Hepatic stellate cell (primary cell): Measurements from ENCODE around the gene AP3B1.
"Not testable (repeated sequence)": the region's sequence is repeated elsewhere in the genome, so short reads cannot be mapped to it uniquely, and the experiment has no call there.

Experiments used
- DNase-seq: peaks from one replicate; pipeline ENCODE4 v3.0.0; 2011; ENCODE audit warnings: low spot score

Gene AP3B1

DNA sequence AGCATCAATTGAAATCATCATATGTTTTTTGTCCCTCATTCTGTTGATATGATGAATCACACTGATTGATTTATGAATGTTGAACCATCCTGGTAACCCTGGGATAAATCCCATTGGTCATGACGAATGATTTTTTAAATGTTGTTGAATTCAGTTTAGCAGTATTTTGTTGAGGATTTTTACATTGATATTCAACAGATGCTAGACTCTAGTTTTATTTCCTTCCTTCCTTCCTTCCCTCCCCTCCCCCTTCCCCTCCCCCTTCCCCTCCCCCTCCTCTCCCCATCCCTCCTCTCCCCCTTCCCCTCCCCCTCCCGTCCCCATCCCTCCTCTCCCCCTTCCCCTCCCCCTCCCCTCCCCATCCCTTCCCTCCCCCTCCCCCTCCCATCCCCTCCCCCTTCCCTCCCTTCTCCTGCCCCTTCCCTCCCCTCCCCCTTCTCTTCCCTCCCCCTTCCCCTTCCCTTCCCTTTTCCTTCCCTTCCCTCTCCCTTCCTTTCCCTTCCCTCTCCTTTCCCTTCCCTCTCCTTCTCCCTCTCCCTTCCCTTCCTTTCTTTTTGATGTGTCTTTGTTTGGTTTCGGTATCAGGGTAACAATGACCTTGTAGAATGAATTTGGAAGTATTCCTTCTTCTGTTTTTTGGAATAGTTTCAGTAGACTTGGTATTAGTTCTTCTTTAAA lies 142.8 kb downstream of the AP3B1 start:
- DNase-seq = no peak

DNA sequence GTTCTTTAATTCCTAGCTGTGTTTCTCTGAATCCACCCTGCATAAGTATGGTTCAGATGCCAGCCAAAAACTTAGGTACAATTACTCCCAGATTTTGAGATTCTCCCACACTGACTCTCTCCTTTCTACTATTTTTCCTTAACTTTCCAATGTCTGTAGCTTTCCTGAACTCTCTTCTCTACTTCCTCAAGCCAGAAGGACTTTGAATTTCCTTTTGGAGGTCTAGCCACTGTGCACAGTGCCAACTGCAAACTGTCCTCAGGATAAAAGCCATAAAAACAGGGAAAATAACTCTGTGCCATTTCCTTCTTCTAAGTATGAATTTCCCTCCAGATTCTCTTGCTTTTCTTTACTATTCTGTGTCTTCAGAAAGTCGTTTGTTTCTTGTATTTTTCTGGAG lies 157.2 kb downstream of the AP3B1 start:
- DNase-seq = no peak

DNA sequence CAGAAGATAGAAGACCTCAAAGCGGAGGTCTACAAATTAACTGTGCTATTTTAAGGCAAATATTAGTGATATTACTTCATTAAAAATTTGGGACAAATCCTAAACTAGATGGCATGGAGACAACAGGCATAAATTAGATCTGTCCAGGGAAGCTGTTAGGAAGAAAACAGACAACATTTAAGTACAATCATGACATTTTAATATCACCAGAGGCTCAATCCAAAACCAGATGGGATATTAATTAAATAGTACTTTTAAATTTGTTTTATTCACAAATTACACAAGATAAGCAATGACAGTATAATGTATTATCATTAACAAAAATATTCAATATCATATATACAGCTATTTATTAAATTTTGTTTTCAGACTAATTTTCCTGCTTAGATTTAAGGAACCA lies 161.1 kb downstream of the AP3B1 start:
- no peak for DNase-seq

DNA sequence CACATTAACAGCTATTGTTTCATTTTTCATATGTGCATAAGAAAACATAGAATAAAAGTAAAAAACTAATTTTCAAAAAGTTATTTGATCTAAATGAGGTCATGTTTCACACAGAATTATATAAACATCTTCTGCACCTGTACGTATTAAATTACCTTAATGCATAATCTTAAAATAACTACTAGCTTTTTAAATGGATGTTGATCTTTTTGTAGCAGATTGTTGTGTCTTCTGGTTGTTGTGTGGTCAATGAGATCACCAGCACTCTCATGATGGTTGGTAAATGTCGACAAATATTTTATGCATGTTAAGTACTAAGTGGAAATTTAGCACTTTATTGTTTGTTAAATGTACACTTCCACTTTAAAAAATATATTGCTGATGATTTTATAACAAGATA lies 162.0 kb downstream of the AP3B1 start:
- no peak for DNase-seq

DNA sequence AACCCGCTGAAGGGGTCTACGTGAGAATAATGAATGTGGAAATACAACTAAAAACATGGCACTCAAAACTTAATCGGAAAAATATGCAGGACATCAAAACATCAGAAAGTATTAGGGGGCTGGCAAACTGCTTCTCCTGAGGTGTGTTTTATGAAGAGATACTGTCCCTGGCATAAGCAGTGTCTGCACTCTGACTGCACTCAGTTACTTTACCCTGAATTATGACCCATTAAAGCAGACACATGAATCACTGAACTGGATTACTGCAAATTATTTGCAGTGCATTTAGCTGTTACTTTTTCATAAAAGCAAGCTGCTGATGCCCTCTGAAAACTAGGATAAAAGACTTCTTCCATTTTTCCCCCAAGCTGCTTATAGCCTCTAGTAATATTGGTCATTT lies 164.9 kb downstream of the AP3B1 start:
- no peak for DNase-seq

DNA sequence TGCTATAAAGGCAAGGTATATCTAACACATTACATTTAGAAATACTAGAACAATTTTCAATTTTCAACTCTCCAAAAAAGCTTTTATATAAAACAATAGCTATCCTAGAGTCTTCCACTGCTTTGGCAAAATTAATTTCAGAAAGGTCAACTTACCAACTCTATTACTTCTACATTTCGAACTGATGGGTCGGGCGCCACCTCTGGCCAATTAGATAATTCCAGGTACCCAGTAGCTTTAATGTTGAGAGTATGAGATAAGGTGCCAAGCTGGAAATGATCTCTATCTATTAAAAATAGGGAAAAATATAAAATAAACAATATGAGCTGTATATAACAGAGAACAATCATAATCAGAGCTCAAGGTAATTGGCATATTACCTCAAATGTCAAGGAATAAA lies 166.6 kb downstream of the AP3B1 start:
- no peak for DNase-seq

DNA sequence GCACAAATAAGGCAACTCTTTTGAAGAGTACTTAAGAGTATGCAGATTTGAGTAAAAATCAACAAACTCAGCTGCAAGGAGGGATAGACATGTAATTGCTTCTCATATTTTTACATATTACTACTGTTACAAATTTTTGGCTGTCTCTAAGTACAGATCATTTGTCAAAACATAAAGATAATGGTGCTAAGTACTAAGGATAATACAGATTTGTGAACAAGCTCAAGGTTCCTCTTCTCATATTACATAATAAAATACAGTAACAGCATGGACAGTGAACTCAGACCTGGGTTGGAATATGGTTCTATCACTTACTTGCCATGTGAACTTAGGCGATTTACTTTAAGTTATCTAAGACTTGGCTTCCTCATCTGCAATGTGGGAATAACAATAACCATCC lies 168.0 kb downstream of the AP3B1 start:
- DNase-seq = no peak

DNA sequence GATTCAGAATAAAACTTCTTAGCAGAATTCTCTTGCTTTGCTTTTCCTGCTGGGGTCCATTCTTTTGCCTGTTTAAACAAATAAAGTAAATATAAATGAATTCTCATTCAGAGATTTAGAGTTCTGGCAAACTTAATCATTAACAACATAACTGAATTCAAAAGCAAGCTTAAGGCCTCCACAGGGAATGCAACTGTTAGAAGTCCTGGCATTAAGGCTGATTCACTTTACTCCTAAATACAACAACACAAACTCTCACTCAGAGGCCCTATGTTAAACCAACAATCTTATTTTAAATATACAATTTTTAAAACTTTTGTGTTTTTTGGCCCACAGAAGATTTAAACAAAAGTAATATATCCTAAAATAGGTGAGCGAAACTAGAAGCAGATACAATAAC lies 178.3 kb downstream of the AP3B1 start:
- no peak for DNase-seq

DNA sequence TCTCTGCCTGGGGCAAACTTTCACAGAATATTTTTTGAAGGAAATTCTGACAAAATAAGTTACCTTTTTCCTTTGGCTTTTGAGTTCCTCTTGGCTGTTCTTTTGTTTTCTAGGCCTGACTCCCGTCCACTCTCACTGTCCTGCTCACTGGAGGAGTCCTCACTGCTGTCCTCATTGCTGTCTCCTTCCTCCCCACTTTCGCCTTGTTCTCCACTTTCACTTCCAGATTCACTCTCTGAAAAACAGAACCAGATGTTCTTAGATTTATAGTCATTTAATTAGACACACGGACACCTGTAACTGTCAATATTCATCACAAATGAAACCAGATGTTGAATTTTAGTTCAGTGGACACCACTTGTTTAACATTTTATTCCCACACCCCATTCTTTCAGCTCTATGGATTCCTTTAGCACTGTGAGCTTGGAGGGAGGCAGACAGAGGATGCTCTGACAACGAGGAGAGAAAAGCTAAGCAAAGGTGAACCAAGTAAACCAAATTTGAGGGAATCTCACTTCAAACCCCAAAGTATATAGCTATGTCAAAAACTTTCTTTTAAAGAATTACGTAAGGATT lies 180.7 kb downstream of the AP3B1 start:
- no peak for DNase-seq

DNA sequence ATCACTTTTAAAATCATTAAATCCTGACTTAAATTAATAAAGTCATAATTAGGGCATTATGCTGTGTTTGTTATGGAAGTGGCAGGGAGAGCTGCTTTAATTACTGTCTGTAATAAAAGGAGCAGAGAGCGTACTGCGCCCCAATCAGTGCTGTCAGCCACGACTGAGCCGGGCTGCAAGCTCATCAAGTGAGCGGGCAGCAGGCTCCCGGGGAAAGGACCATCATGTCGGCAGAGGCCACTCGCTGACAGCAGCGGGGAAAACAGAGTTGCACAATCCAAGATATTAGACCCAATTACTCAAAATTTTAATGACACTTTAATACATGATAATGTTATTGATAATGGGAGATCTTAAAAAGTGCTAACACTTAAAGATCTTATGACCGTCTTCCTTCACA lies 181.6 kb downstream of the AP3B1 start:
- DNase-seq = no peak

DNA sequence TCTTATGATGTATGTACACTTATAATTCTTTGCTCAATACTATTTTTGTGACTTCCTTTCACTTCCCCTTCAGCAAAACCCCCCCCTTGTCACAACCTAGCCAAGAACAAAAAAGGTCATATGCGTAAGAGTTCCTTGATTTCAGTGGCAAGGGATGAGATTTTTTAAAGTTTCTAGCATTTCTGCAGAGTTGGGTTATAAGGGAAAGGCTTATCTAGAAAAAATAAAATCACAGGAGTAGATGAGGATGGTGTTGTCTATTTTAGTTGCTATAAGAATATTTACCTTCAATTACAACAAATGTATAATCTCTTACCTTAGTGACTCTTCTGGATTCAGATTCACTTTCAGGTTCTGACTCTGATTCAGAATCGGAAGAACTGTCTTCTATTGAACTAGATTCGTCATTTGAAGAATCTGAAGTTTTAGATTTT lies 184.6 kb downstream of the AP3B1 start:
- no peak for DNase-seq

DNA sequence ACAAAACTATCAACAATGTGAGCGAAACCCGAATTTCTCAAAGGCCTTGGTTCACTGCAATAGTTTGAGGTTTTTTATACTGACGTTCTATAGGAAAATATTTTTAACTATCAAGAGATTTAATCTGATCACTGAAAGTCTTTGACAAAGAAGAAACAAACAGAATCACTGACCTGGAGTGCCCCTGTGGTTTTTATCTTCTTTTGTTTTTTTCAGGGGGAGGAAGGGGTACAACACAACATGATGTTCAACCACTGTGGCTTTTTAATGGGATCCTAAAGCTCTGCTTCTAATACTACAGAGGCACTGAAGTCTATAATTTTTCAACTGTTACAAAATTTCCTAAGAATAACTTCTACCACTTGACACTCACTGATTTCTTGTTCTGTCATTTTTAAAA lies 185.9 kb downstream of the AP3B1 start:
- no peak for DNase-seq

DNA sequence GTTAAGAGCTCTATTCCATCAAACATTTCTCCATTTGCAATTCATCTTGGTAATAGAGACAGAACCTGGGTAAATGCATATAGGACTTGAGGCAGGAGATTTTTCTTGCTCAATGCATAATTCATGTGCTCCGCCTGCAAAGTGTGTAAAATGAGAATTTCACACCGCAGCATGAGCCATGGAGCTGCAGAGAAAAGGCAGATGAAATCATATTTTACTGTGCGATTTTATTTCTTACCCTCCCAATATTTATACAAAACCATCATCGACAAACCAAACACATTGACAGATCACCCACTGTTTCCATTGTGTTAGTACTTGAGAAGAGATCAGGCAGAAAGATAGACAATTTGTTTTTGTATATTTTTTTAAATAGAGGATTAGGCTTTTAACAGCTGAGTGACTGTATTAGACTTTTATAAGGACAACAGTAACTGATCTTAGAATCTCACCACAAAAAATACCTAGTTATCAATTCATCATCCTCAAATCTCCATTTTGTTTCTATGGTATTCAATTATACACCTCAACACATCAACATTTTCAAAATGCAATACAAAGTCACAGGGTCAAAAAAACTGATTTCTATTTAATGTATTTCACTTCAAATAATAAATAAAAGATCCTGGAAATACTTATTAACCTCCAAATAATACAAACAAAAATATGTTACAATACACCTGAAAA lies 191.1 kb downstream of the AP3B1 start:
- no peak for DNase-seq

DNA sequence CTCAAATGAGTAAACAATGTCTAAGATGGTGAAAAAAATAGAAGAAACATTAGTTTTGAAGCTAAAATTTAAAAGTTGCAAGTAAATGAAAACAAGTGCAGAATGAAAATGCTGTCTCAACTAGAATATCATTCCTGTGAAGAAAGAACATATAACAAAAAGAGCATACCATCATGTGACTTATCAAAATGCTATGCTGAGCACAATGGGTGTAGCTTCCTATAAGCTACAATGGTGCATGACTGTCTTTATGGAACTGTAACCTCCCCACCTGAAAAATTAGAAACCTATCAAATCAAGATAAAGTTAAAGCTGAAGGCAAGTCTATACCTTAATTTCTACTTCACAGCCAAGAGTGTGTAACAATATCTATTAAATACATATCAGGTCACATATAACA lies 192.0 kb downstream of the AP3B1 start:
- no peak for DNase-seq

DNA sequence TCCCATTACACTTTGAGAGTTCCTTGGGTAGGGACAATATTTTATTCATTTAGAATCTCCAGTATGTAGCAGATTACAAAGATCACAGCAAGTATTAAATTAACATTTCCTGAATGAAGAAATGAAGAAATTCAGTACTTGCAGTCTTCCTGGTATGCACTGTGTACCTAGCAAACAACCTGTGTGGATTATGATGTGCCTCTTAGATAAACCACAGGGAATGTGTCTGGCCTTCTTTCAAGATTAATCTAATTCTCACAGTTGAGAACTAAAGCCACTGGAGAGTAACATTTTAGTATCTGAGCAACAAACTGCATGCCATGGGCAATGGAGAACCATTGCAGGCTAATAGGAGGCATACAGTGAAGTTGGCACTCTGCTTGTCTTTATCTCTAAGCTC lies 199.4 kb downstream of the AP3B1 start:
- no peak for DNase-seq

DNA sequence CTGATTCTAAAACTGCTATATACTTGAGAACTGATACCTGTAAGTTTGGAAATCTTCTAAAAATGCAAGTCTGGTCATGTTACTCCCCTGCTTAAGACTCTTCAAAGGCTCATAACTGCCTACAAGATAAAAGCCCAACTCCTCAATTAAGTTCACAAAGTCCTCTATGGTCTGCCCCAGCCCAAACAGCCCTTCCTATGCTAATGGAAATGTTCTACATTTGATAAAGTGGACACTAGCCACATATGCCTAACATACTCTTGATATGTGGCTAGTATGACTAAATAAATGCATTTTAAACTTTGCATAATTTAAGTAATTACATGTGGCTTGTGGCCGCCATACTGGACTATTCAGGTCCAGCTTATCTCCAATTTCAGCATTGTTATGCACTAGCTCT lies 204.5 kb downstream of the AP3B1 start:
- no peak for DNase-seq

DNA sequence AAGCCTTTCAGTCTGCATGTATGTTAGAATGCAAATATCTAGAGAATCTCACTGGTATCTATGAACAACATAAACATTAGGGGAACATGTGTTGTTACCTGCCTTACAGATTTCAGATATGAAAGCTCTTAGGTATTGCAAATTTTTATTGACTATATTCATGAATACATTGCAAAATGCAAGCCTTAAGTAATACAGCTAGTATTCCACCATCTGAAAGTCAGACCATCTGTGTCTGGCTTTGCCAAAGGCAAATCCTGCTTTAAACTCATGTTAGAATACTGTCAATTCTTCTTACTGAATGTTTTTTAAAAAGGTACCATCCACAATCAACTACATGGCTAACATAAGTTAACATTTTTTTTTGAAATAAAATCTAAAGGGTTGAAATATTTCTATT lies 215.6 kb downstream of the AP3B1 start:
- no peak for DNase-seq

DNA sequence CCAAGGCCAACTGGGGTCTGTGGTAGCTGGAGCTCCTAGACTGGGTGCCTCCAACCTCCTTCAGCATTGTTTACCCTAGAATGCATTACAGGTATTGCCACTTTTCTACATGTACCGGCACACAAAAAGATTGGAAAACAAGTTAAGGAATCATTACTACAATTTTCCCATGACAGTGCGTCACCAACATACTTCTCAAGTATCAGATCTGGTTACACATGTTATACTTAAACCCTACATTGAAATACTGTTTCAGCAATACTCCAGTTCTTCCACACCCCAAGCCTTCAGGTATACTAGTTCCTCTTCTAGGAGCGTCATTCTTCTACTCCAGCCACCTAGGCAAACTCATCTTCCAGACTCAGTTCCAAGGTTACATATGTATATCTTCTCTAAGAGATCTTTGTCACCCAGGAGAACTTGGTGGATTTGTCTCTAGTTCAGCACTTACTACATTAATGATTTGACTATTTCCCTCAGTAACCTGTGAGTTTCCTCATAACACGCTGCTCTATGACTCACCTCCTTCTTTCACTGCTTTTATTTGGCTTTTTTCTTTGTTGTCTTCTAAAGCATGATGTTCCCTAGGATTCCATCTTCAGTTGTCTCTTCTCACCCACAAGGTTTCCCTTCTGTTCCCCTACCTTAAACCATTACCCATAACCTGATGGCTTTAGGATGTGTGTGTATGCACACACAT lies 217.0 kb downstream of the AP3B1 start:
- DNase-seq = no peak

DNA sequence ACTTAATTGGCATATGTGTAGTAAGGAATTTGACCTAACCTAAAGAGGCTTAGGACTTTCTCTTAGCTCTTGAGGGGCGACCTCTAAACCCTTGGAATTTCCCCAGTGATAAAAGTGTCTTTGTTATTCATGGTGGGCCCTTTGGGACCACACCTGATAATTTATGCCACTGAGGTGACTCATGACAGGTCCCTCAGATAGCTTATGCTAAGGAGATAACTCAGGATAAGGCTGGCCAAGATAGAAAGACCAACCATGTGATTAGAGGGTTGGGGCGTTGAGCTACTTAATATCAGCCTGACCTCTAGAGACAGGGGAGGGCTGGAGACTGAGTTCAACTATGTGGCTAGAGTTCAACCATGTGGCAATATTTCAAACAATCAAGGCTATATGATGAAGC lies 218.1 kb downstream of the AP3B1 start:
- no peak for DNase-seq

DNA sequence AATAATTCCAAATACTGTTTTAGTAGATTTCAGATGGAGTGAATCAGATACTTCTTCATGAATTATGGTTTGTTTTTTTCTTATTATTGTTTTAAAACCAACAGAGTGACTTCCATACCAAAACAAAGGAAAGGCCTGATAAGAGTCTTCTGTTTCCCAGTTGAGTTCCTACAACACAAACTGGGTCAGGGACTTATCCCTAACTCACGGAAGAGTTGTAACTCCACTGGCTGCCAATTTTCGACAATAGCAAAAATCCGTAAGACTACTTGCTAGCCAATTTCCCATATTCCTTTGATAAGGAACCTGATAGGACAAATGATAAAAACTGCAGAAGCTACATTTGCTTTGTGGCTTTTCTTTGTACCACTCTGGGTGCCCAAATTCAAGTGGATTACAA lies 219.2 kb downstream of the AP3B1 start:
- DNase-seq = no peak

DNA sequence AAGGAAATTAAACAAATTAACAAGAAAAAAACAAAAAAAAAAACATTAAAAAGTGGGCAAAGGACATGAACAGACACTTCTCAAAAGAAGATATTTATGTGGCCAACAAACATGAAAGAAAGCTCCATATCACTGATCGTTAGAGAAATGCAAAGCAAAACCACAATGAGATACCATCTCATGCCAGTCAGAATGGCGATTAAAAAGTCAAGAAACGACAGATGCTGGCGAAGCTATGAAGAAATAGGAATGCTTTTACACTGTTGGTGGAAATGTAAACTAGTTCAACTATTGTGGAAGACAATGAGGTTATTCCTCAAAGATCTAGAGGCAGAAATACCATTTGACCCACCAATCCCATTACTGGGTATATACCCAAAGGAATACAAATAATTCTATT lies 223.8 kb downstream of the AP3B1 start:
- not testable (repeated sequence) for DNase-seq

DNA sequence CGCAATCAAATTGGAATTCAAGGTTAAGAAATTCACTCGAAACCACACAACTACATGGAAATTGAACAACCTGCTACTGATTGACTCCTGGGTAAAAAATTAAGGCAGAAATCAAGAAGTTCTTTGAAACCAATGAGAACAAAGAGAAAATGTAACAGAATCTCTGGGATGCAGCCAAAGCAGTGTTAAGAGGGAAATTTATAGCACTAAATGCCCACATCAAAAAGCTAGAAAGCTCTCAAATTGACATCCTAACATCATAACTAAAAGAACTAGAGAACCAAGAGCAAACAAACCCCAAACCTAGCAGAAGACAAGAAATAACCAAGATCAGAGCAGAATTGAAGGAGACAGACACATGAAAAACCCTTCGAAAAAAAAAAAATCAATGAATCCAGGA lies 226.9 kb downstream of the AP3B1 start:
- DNase-seq = not testable (repeated sequence)

DNA sequence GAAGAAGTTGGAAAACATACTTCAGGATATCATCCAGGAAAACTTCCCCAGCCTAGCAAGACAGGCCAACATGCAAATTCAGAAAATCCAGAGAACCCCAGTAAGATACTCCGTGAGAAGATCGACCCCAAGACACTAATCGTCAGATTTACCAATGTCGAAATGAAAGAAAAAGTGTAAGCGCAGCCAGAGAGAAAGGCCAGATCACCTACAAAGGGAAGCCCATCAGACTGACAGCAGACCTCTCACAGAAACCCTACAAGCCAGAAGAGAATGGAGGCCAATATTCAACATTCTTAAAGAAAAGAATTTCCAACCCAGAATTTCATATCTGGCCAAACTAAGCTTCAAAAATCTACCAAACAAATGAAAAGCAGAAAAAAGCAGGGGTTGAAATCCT lies 227.8 kb downstream of the AP3B1 start:
- not testable (repeated sequence) for DNase-seq
